Astrocyte (in vitro differentiated cells and primary cell): Measurements from ENCODE around the gene CDH1. TPM values are rescaled to one million over a fixed set of nuclear protein-coding genes. Genes with fewer than 3 reads are reported as not detected.

Source experiments
- DNase-seq: peaks from one replicate; pipeline ENCODE4 v3.0.0-alpha.2; 2010; ENCODE audit warnings: low read depth
- FAIRE-seq: peaks from 2 replicates; lab custom pipeline; 2011; peaks lifted over from hg19 to GRCh38; lab: Jason Lieb, UNC
- H2AFZ ChIP-seq: 2 replicates; pipeline ENCODE4 v1.6.0; 2012; ENCODE audit warnings: low read depth, low read length, inconsistent platforms
- H3K27ac ChIP-seq: 2 replicates; pipeline ENCODE4 v1.5.1; 2011; ENCODE audit warnings: low read depth, low read length, inconsistent platforms
- H3K27me3 ChIP-seq: 2 replicates; pipeline ENCODE4 v1.6.0; 2011; ENCODE audit warnings: low read length, inconsistent platforms; ENCODE audit not compliant: insufficient read depth
- H3K36me3 ChIP-seq: 2 replicates; pipeline ENCODE4 v1.5.1; 2011; ENCODE audit warnings: low read length, inconsistent platforms; ENCODE audit not compliant: insufficient read depth
- H3K4me1 ChIP-seq: 2 replicates; pipeline ENCODE4 v1.5.1; 2011; ENCODE audit warnings: low read length, inconsistent platforms; ENCODE audit not compliant: insufficient read depth
- H3K4me2 ChIP-seq: 2 replicates; pipeline ENCODE4 v1.6.0; 2012; ENCODE audit warnings: low read length, inconsistent platforms
- H3K4me3 ChIP-seq: 2 replicates; pipeline ENCODE4 v1.5.1; 2011; ENCODE audit warnings: low read depth, mild to moderate bottlenecking, low read length, inconsistent platforms; ENCODE audit not compliant: insufficient read depth
- H3K79me2 ChIP-seq: 2 replicates; pipeline ENCODE4 v1.6.0; 2012; ENCODE audit warnings: mild to moderate bottlenecking, low read length, inconsistent platforms; ENCODE audit not compliant: insufficient read depth
- H3K9ac ChIP-seq: 2 replicates; pipeline ENCODE4 v1.6.0; 2012; ENCODE audit warnings: mild to moderate bottlenecking, low read length, inconsistent platforms
- H3K9me3 ChIP-seq: 2 replicates; pipeline ENCODE4 v1.5.1; 2012; ENCODE audit warnings: low read depth, mild to moderate bottlenecking, low read length, inconsistent platforms; ENCODE audit not compliant: insufficient read depth
- H4K20me1 ChIP-seq: 2 replicates; pipeline ENCODE4 v1.6.0; 2012; ENCODE audit warnings: low read length, inconsistent platforms; ENCODE audit not compliant: insufficient read depth
- H3K27ac Mint-ChIP-seq: one replicate; pipeline ENCODE4 v1.8.0; 2021; ENCODE audit warnings: mild to moderate bottlenecking, mixed read lengths; ENCODE audit not compliant: unreplicated experiment
- H3K27me3 Mint-ChIP-seq: one replicate; pipeline ENCODE4 v1.8.0; 2021; ENCODE audit warnings: low read depth, mixed read lengths; ENCODE audit not compliant: unreplicated experiment
- H3K36me3 Mint-ChIP-seq: one replicate; pipeline ENCODE4 v1.8.0; 2021; ENCODE audit warnings: low read depth, mixed read lengths; ENCODE audit not compliant: unreplicated experiment
- H3K4me1 Mint-ChIP-seq: one replicate; pipeline ENCODE4 v1.8.0; 2021; ENCODE audit warnings: low read depth, mixed read lengths; ENCODE audit not compliant: unreplicated experiment
- H3K4me3 Mint-ChIP-seq: one replicate; pipeline ENCODE4 v1.8.0; 2021; ENCODE audit warnings: mild to moderate bottlenecking, moderate library complexity, mixed read lengths; ENCODE audit not compliant: unreplicated experiment
- H3K9me3 Mint-ChIP-seq: one replicate; pipeline ENCODE4 v1.8.0; 2021; ENCODE audit warnings: mild to moderate bottlenecking, mixed read lengths; ENCODE audit not compliant: unreplicated experiment
- EZH2 ChIP-seq: IDR thresholded peaks from 2 replicates; pipeline ENCODE4 v1.6.1; 2012; ENCODE audit warnings: mild to moderate bottlenecking, low read length, inconsistent platforms; ENCODE audit not compliant: insufficient read depth
- total RNA-seq: library from RNA; stranded (reverse); gene quantifications from 2 replicates; pipeline ENCODE4 v1.2.1, GENCODE V29; 2021
- TF ChIP-seq, protein P1 (sequence below): IDR thresholded peaks from 2 replicates; pipeline ENCODE4 v1.5.1; 2011; ENCODE audit warnings: low read depth, mild to moderate bottlenecking, inconsistent platforms, low read length, moderate library complexity; ENCODE audit not compliant: insufficient read depth

CDH1 gene
- total RNA-seq, 1 donor from 2014 or later, result 23.8 TPM

DNA sequence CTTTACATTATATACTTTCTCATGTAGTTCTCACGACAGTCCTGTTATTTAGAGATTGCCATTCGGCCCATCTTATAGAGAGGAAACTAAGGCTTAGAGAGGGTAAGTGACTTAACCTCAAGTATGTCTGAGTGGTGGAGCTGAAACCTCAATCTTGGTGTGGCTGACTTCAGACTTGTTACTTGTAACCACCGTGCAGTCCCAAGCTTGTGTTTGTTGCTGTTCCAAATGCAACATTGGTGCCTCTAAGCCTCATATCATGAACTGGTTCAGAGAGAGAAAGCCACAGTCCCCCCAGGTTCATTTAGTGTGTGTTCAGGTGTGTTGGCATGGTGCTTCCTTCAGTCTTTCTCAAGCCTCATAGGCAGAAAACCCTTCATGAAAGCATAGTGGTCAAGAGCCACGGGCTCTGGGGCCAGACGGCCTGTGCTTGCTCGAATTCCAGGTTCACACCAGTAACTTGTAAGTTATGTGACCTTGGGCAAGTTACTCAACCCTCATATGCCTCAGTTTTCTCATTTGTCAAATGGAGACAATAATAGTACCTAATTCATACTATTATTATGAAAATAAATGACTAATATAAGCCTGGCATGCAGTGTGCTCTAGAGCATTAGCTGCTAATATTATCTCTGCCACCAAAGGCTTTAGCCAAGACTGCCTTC lies 39.9 kb downstream of the CDH1 start:
- no peak overlapping the region for H3K4me3 Mint-ChIP-seq
- no peak for TF ChIP-seq EZH2
- TF ChIP-seq, protein P1, sequence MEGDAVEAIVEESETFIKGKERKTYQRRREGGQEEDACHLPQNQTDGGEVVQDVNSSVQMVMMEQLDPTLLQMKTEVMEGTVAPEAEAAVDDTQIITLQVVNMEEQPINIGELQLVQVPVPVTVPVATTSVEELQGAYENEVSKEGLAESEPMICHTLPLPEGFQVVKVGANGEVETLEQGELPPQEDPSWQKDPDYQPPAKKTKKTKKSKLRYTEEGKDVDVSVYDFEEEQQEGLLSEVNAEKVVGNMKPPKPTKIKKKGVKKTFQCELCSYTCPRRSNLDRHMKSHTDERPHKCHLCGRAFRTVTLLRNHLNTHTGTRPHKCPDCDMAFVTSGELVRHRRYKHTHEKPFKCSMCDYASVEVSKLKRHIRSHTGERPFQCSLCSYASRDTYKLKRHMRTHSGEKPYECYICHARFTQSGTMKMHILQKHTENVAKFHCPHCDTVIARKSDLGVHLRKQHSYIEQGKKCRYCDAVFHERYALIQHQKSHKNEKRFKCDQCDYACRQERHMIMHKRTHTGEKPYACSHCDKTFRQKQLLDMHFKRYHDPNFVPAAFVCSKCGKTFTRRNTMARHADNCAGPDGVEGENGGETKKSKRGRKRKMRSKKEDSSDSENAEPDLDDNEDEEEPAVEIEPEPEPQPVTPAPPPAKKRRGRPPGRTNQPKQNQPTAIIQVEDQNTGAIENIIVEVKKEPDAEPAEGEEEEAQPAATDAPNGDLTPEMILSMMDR, result no peak
- no peaks in the 10 kb centered on the region for H3K9me3 Mint-ChIP-seq
- Histone ChIP-seq H3K9ac (no peak overlapping the region), H2AFZ (no peak overlapping the region), H3K4me1 (peaks cover 4% of the 10 kb centered on the region), H3K9me3 (no peaks in the 10 kb centered on the region), H3K36me3 (no peaks in the 10 kb centered on the region), H3K27ac (no peak overlapping the region), H3K4me3 (no peak overlapping the region), H3K4me2 (no peak overlapping the region), H3K27me3 (peaks cover 16% of the 10 kb centered on the region), H3K79me2 (no peaks in the 10 kb centered on the region), H4K20me1 (no peaks in the 10 kb centered on the region)
- peaks cover 32% of the 10 kb centered on the region for H3K27me3 Mint-ChIP-seq
- peaks cover 11% of the 10 kb centered on the region for H3K4me1 Mint-ChIP-seq
- DNase-seq (peak; percentile 81), FAIRE-seq (no peak)
- H3K36me3 Mint-ChIP-seq, result no peaks in the 10 kb centered on the region
- H3K27ac Mint-ChIP-seq, result no peak overlapping the region

DNA sequence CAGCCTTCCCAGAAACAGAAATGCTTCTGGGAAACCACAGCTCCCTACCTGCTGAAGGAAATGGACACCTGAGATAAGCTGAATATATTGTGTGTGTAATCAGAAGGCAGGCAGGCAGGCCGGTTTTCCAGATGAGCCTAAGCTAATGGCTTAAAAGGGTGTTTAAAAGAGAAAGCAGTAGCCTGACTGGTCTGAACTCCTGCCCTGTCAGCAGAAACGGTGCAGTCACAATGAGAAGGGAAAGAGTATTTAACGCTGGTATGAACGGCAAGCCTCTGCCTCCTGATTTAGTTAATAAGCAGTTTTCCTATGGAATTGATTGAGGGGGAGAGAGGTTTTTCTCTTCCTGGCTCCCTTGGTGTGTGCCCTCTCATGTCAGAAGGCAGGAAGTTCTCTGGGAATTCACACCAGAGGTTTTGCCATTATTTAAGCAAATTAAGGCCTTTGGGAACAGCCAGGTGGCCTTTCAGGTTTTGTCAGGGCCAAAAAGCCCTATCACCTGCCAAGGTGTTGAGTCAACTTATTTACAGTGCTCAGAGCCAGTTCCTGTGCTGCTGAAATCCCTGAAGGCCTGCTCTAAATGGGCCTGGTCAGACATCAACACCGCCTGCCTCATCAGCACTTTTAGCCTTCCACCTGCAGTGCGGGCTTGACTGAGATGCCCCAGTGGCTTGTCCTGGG lies 41.6 kb downstream of the CDH1 start:
- Histone ChIP-seq H3K4me1 (peaks cover 4% of the 10 kb centered on the region), H4K20me1 (no peaks in the 10 kb centered on the region), H3K36me3 (no peaks in the 10 kb centered on the region), H3K9ac (no peak overlapping the region), H3K4me2 (no peak overlapping the region), H3K9me3 (no peaks in the 10 kb centered on the region), H3K4me3 (no peak overlapping the region), H3K79me2 (no peaks in the 10 kb centered on the region), H3K27me3 (peaks cover 16% of the 10 kb centered on the region), H3K27ac (no peak overlapping the region), H2AFZ (no peak overlapping the region)
- Mint-ChIP-seq H3K4me3 (no peak overlapping the region), H3K27ac (no peak overlapping the region), H3K4me1 (peaks cover 15% of the 10 kb centered on the region), H3K36me3 (no peaks in the 10 kb centered on the region), H3K27me3 (peaks cover 25% of the 10 kb centered on the region), H3K9me3 (no peaks in the 10 kb centered on the region)
- no peak for TF ChIP-seq EZH2
- TF ChIP-seq, protein P1, result no peak
- no peak for FAIRE-seq
- DNase-seq, result no peak

DNA sequence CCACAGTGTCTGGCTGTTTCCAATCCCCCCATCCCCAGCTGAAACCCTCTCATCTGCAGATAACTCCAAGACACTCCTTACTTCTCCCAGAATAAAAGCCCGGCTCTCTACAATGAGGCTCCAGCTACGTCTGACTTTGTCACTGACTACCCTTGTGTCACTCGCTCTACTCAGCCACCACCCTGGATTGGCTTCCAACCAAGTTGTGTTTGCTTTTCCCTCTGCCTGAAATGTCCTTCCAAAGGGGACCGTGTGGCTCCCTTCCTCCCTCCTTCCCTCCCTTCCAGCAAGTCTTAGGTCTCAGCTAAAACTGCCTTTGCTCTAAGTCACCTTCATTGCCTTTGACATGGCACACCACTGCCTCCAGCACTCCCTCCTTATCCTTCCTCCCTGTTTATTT lies 42.8 kb downstream of the CDH1 start:
- Mint-ChIP-seq H3K4me1 (peaks cover 16% of the 10 kb centered on the region), H3K27ac (no peak overlapping the region), H3K4me3 (no peak overlapping the region), H3K36me3 (no peaks in the 10 kb centered on the region), H3K9me3 (no peaks in the 10 kb centered on the region), H3K27me3 (peaks cover 27% of the 10 kb centered on the region)
- H3K4me1 ChIP-seq, result peaks cover 4% of the 10 kb centered on the region
- H3K36me3 ChIP-seq, result no peaks in the 10 kb centered on the region
- H3K27ac ChIP-seq, result no peak overlapping the region
- H4K20me1 ChIP-seq, result no peaks in the 10 kb centered on the region
- no peak for FAIRE-seq
- no peak overlapping the region for H3K4me3 ChIP-seq
- DNase-seq, result no peak
- no peak overlapping the region for H3K9ac ChIP-seq
- TF ChIP-seq, protein P1, result no peak
- TF ChIP-seq EZH2, result no peak
- H3K79me2 ChIP-seq, result no peaks in the 10 kb centered on the region
- no peaks in the 10 kb centered on the region for H3K9me3 ChIP-seq
- no peak overlapping the region for H3K4me2 ChIP-seq
- H2AFZ ChIP-seq, result no peak overlapping the region
- H3K27me3 ChIP-seq, result peaks cover 20% of the 10 kb centered on the region
